ENCODE results near the gene MMP24.
A peak's percentile ranks its signal among the peaks of the same experiment; 100 is the strongest.
"Not testable (repeated sequence)": the region's sequence is repeated elsewhere in the genome, so short reads cannot be mapped to it uniquely, and the experiment has no call there.

The MMP24 gene

DNA sequence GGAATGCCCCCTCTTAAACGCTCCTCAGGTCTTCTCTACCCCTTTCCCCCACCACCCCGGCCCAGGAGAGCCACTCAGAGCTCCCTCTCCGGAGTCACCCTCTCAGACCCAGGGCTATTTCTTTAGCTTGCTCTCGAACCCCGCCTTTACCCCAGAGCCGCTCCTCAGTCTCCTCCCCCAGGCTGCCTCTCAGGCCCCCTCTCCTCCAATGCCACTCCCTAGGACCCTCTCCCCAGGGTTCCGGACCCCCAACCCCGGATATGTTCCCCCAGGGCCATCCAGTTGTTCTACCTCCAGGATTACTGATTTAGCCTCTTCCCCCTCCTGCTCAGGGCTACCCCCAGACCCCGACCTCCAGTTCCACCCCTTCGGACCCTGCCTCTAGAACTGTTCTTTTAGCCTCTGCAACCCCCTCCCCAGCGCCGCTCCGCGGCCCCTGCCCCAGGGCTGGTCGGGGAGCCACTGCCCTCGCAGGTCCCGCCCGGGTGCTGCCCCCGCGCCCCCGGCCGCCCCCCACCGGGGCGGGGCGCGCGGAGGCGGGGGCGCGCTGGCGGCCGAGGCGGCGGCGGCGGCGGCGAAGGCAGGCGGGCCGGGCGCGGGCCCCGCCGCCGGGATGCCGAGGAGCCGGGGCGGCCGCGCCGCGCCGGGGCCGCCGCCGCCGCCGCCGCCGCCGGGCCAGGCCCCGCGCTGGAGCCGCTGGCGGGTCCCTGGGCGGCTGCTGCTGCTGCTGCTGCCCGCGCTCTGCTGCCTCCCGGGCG is at the start of gene MMP24:
MMP24 (plus strand) TSS at position 565 of the 758 bp plus-strand sequence; CDS start at position 614, 49 bp downstream.
- H3K27ac ChIP-seq = no peak within 1 kb of the TSS
- H3K36me3 ChIP-seq = peaks cover 0 to 20% (median 0%) of the 10 kb centered on the region in 11 experiments; a peak in 2 of 22 replicates
- H3K4me2 ChIP-seq = peak within 1 kb of the TSS; percentile 37 to 70 (median 60); a peak in 19 of 22 replicates
- no peak for TF ChIP-seq Cebpa-rat (IDR thresholded peaks at IDR 0.05)
- H3K4me3 ChIP-seq = peak within 1 kb of the TSS; percentile 4 to 64 (median 43); a peak in 18 of 20 replicates
- H3K9ac ChIP-seq = no peak within 1 kb of the TSS
- H4K20me1 ChIP-seq = peaks cover 6 to 51% (median 23%) of the 10 kb centered on the region in 11 experiments; a peak in 16 of 22 replicates
- peaks cover 0 to 13% (median 6%) of the 10 kb centered on the region in 11 experiments; a peak in 12 of 22 replicates for H3K9me3 ChIP-seq (replicated peaks in 1 of 11)
- H3K4me1 ChIP-seq = 0 out of 20 replicates have a peak, but pooled peaks cover 0 to 5% (median 0%) of the 10 kb centered on the region in 10 experiments
- peaks cover 57 to 75% (median 65%) of the 10 kb centered on the region in 11 experiments for H3K27me3 ChIP-seq

DNA sequence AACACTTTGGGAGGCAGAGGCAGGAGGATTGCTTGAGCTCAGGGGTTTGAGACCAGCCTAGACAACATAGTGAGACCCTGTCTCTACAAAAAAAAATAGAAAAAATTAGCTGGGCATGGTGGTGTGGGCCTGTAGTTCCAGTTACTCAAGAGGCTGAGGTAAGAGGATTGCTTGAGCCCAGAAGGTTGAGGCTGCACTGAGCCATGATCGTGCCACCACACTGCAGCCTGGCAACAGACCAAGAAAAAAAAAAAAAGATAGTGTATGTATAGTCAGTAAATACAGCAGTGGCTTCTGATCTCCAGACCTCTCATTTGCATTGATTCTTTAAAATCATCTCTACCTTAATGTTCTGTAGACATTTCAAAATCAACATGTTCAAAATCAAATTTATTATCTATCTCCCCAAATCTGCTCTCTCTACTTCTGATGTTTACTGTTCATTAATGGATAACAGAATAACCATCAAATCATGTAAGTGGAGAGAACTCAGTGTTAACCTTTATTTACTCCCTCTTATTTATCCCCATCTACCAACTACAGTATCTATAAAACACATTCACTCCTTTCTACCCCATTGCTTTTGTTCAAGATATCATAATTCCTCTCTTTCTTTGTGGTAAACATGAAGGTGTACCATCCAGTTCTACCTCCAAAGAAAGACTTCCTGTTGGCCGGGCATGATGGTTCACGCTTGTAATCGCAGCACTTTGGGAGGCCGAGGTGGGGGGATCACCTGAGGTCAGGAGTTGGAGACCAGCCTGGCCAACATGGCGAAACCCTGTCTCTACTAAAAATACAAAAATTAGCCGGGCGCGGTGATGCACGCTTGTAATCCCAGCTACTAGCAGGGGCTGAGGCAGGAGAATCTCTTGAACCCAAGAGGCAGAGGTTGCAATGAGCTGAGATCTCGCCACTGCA is 46.9 kb upstream of the MMP24 start:
- H3K9me3 ChIP-seq (replicated peaks in 1 of 11) = no peaks in the 10 kb centered on the region
- H3K36me3 ChIP-seq = peaks cover 0 to 50% (median 5%) of the 10 kb centered on the region in 11 experiments; a peak in 13 of 22 replicates
- H4K20me1 ChIP-seq = no peaks in the 10 kb centered on the region
- no peak overlapping the region for H3K4me3 ChIP-seq
- H3K4me1 ChIP-seq = no peaks in the 10 kb centered on the region
- TF ChIP-seq Cebpa-rat (IDR thresholded peaks at IDR 0.05) = no peak
- no peak overlapping the region for H3K9ac ChIP-seq
- no peak overlapping the region for H3K27ac ChIP-seq
- H3K4me2 ChIP-seq = no peak overlapping the region
- H3K27me3 ChIP-seq = no peaks in the 10 kb centered on the region

DNA sequence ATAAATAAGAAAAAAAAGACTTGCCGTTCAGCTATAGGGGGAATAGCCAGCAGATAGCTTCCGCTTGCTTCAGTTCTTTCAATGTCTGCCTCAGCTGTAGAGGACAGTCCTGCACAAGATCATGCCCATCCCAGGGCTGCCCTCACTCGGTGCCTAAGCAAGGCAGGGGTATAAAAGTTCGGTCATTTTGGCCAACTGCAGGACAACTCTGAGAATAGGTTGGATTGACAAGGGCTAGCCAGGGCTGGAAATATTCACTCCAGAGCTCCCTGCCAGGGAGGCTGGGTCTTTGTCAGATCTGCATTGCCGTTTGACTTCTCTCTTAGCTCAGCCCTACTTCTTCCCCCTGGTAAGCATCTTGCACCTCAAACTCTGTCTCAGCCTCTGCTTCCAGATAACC is 46.2 kb upstream of the MMP24 start:
- Histone ChIP-seq H3K4me2 (no peak overlapping the region), H4K20me1 (no peaks in the 10 kb centered on the region), H3K27ac (no peak overlapping the region), H3K36me3 (peaks cover 0 to 50% (median 5%) of the 10 kb centered on the region in 11 experiments; a peak in 13 of 22 replicates), H3K9me3 (replicated peaks in 1 of 11) (no peaks in the 10 kb centered on the region), H3K9ac (no peak overlapping the region), H3K4me1 (no peaks in the 10 kb centered on the region), H3K27me3 (no peaks in the 10 kb centered on the region), H3K4me3 (no peak overlapping the region)
- TF ChIP-seq Cebpa-rat (IDR thresholded peaks at IDR 0.05) = no peak

DNA sequence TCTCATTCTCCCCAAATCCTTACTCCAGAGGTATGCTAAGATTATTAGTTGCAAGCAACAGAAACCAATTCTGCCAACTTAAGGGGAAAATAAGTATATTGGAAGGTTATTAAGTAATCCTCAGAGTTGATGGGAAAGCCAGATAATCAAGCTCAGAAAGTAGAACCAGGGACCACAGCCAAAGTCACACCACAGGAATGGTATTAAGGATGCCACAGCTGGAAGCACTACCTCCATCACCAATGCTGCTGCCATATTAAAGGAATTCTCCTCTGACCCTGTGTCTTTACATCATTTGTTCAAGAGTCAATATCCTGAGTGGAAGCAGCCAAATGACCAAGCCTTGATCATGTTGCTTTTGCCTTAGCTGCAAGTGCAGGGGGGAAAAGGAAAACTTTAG is 44.8 kb upstream of the MMP24 start:
- Histone ChIP-seq H3K4me2 (no peak overlapping the region), H3K4me3 (no peak overlapping the region), H3K36me3 (peaks cover 0 to 39% (median under 1%) of the 10 kb centered on the region in 11 experiments; a peak in 12 of 22 replicates), H3K4me1 (no peaks in the 10 kb centered on the region), H3K27me3 (no peaks in the 10 kb centered on the region), H4K20me1 (no peaks in the 10 kb centered on the region), H3K9ac (no peak overlapping the region), H3K9me3 (replicated peaks in 1 of 11) (no peaks in the 10 kb centered on the region), H3K27ac (no peak overlapping the region)
- TF ChIP-seq Cebpa-rat (IDR thresholded peaks at IDR 0.05) = no peak

DNA sequence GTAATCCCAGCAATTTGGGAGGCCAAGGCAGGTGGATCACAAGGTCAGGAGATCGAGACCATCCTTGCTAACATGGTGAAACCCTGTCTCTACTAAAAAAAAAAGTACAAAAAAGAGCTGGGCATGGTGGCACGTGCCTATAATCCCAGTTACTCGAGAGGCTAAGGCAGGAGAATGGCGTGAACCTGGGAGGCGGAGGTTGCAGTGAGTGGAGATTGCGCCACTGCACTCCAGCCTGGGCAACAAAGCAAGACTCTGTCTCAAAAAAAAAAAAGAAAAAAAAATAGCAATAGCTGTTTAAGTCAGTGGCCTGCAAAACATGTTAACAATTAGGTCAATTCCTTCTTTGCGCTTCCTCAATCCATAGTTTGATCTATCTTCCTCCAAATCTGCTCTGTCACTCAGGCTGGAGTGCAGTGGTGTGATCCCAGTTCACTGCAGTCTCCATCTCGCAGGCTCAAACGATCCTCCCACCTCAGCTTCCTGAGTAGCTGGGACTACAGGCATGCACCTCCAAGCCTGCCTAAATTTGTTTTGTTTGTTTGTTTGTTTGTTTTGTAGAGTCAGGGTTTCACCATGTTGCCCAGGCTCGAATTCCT is 39.7 kb upstream of the MMP24 start:
- H3K9ac ChIP-seq; H3K9me3 ChIP-seq (replicated peaks in 1 of 11); H3K4me2 ChIP-seq; H3K36me3 ChIP-seq; H3K27me3 ChIP-seq; H4K20me1 ChIP-seq; H3K4me3 ChIP-seq; H3K27ac ChIP-seq; H3K4me1 ChIP-seq: not testable (repeated sequence)

DNA sequence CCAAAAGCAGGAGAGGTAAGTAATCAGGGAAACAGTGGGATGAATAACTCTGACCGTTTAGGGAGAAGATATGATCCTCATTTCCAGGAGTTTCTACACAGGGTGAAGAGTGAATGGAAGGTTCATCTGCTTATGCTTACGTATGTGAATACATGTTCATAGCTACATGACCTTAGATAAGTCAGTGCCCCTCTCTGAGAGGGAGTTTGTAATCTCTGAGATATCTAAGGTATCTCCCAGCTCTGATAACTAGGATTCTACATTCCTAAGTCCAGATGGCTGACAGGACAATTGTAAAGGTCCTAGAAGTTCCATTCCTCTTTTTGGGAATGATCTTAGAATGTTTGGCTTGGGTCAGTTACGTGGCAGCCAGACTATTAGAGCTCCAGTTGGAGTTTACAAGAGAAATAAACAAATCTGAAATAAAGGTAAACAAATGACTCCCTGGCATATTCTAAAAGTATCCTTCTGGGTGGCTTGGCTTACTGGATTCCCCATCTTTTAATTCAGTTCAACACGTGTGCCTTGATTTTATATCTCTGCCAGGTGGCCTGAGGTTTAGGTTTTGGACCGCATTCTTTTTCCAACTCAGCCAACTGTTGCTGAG is 38.8 kb upstream of the MMP24 start:
- Histone ChIP-seq H3K4me2 (no peak overlapping the region), H3K27me3 (no peaks in the 10 kb centered on the region), H3K27ac (no peak overlapping the region), H3K9me3 (replicated peaks in 1 of 11) (no peaks in the 10 kb centered on the region), H4K20me1 (no peaks in the 10 kb centered on the region), H3K9ac (no peak overlapping the region), H3K4me1 (no peaks in the 10 kb centered on the region), H3K4me3 (no peak overlapping the region), H3K36me3 (peaks cover 0 to 4% (median 0%) of the 10 kb centered on the region in 11 experiments; a peak in 1 of 22 replicates)
- no peak for TF ChIP-seq Cebpa-rat (IDR thresholded peaks at IDR 0.05)

DNA sequence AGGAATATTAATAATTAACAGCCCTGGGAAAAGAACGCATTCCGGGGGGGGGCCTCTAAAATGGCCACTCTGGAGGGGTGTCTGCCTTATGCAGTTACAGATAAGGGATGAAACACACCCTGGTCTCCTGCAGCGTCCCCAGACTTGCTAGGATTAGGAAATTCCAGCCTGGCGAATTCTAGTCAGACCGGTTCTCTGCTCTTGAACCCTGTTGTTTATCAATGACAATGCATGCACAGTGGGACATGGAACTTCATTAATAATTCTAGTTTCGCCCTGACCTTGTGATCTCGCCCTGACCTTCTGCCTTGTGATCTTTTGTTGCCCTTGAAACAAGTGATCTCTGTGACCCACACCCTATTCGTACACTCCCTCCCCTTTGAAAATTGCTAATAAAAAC is 37.3 kb upstream of the MMP24 start:
- not testable (repeated sequence) for H3K36me3 ChIP-seq; H4K20me1 ChIP-seq; H3K4me1 ChIP-seq; H3K27me3 ChIP-seq; H3K4me3 ChIP-seq; H3K9ac ChIP-seq; H3K4me2 ChIP-seq; H3K27ac ChIP-seq; H3K9me3 ChIP-seq (replicated peaks in 1 of 11)

DNA sequence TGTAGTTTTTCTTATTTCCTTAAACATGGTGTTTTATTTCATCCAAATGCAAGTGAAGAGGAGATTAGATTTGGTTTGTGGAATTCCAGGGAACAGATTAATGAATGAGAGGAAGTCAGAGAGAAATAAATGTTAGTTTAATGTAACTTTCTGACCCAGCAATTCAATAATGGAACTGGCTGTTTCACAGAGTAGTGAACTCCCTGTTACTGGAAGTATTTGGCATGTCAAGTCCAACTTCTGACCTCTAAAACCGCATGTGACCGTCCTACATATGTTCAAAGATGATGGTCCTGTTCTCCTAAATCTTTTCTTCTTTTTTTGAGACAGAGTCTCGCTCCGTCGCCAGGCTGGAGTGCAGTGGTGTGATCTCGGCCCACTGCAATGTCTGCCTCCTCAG is 35.9 kb upstream of the MMP24 start:
- Histone ChIP-seq H3K4me3 (no peak overlapping the region), H4K20me1 (no peaks in the 10 kb centered on the region), H3K4me2 (no peak overlapping the region), H3K9me3 (replicated peaks in 1 of 11) (peaks cover 0 to 5% (median 2%) of the 10 kb centered on the region in 11 experiments; a peak in 12 of 22 replicates), H3K27me3 (no peaks in the 10 kb centered on the region), H3K27ac (no peak overlapping the region), H3K36me3 (no peaks in the 10 kb centered on the region), H3K9ac (no peak overlapping the region), H3K4me1 (no peaks in the 10 kb centered on the region)
- no peak for TF ChIP-seq Cebpa-rat (IDR thresholded peaks at IDR 0.05)
